ENCODE measurements around the gene GSE1.

The GSE1 gene

GRCh38 chr16:85677383-85677967 lies 64.4 kb downstream of the GSE1 start:
- DNase-seq (ENCODE audit: low spot score): no peak
- TF ChIP-seq, protein P1, sequence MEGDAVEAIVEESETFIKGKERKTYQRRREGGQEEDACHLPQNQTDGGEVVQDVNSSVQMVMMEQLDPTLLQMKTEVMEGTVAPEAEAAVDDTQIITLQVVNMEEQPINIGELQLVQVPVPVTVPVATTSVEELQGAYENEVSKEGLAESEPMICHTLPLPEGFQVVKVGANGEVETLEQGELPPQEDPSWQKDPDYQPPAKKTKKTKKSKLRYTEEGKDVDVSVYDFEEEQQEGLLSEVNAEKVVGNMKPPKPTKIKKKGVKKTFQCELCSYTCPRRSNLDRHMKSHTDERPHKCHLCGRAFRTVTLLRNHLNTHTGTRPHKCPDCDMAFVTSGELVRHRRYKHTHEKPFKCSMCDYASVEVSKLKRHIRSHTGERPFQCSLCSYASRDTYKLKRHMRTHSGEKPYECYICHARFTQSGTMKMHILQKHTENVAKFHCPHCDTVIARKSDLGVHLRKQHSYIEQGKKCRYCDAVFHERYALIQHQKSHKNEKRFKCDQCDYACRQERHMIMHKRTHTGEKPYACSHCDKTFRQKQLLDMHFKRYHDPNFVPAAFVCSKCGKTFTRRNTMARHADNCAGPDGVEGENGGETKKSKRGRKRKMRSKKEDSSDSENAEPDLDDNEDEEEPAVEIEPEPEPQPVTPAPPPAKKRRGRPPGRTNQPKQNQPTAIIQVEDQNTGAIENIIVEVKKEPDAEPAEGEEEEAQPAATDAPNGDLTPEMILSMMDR (IDR thresholded peaks at IDR 0.05; ENCODE audit: extremely low read depth, missing control alignments): no peak

DNA sequence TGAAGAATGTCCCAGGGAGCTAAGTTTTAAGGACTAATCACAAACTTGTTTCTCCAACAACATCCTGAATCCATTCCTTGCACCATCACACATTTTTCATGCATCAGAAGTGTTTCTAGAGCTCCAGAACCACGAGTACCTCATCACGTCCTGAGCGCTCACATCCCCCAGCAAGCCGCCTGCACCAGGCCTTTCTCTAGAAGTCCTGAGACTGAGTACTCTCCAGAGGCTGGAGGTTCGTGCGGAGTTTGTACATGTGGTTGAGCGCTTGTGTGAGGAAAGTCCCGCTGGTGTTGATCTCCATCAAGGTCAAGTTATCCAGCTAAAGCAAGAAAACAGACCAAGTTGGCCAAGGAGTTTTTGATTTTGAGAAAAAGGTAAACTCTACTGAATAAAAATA lies 64.9 kb downstream of the GSE1 start:
- TF ChIP-seq, protein P1 (IDR thresholded peaks at IDR 0.05; ENCODE audit: extremely low read depth, missing control alignments): no peak
- no peak for DNase-seq (ENCODE audit: low spot score)

DNA sequence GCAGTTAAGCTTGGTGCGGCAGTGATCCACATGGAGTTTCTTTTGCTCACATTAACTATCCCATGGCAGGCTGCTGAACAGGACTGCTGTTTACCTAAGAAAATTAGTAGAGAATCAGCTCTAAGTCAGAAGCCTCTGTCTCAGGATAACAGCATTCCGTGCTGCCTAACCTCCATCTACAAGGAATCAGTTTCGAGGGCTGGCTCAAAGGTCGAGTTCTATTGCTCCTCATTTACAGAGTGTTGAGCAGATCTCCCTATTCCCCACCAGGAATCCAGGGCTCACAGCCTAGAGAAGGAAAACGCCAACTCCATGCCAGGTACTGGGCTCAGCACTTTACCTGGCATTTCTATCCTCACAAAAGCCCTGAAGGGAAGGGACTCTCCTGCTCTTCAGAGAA lies 65.7 kb downstream of the GSE1 start:
- no peak for DNase-seq (ENCODE audit: low spot score)
- TF ChIP-seq, protein P1 (IDR thresholded peaks at IDR 0.05; ENCODE audit: extremely low read depth, missing control alignments): no peak

DNA sequence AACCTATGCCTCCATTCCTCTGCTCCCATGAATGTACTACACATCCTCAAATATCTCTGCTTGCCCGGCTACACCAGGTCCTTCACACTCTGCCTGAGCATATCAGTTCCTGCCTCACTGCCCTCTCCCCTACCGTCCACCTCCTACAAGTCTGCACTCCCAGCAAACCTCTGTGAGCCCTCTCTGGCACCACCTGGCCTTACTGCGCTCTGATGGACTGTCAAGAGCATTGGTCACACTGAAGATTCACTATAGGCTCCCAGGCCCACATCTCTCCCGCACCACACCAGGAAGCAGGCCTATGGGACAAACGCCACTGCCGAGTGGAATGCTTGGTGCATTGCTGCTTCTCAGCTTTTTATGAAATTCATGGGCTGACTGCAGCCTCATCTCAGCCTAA lies 66.7 kb downstream of the GSE1 start:
- TF ChIP-seq, protein P1 (IDR thresholded peaks at IDR 0.05; ENCODE audit: extremely low read depth, missing control alignments): no peak
- no peak for DNase-seq (ENCODE audit: low spot score)

- no peak for DNase-seq (ENCODE audit: low spot score)
Measured at GRCh38 chr16:85680352-85680944, 67.3 kb downstream of the GSE1 start.

DNA sequence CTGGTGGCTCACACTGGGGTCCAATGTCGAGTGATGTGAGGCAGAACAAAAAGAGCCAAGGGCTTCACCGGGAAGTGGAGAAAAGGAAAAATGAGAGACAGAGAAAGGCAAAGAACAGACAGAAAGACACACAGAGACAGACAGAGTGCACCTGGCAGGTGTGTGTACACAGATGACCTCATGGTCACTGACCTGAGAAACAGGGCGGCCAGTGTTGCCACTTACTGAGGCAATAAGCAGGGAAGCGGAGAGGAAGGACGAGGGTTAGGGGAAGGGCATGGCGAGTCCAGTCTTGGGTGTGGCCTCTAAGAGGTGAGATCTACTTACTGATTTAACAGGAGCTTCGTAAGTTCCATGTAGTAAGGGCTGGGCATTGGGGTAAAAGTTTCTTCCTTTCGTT lies 68.1 kb downstream of the GSE1 start:
- TF ChIP-seq, protein P1 (IDR thresholded peaks at IDR 0.05; ENCODE audit: extremely low read depth, missing control alignments): no peak
- DNase-seq (ENCODE audit: low spot score): no peak

More at GRCh38 chr16:85680352-85680944, 67.3 kb downstream of the GSE1 start:
- TF ChIP-seq, protein P1 (IDR thresholded peaks at IDR 0.05; ENCODE audit: extremely low read depth, missing control alignments): no peak

- TF ChIP-seq, protein P1 (IDR thresholded peaks at IDR 0.05; ENCODE audit: extremely low read depth, missing control alignments): no peak
- DNase-seq (ENCODE audit: low spot score): no peak
Measured at GRCh38 chr16:85682516-85682915, 69.4 kb downstream of the GSE1 start.
